GM21423 (cell line): ENCODE results near the gene B2M.
"Not testable (repeated sequence)": the region's sequence is repeated elsewhere in the genome, so short reads cannot be mapped to it uniquely, and the experiment has no call there.

ENCODE experiments used
- ATAC-seq: cut with Tn5 transposase; IDR thresholded peaks from one replicate; pipeline ENCODE4 v1.9.1; 2021; ENCODE audit warnings: mild to moderate bottlenecking, moderate library complexity; ENCODE audit not compliant: unreplicated experiment

The B2M gene

GRCh38 chr15:44697014-44697413, 14.3 kb upstream of the B2M start:
- no peak for ATAC-seq

- ATAC-seq = no peak
Measured at GRCh38 chr15:44698641-44699040, 12.7 kb upstream of the B2M start.

- not testable (repeated sequence) for ATAC-seq
Measured at GRCh38 chr15:44700676-44701075, 10.6 kb upstream of the B2M start.

- ATAC-seq = no peak
Measured at GRCh38 chr15:44705986-44706385, 5.3 kb upstream of the B2M start.

- no peak for ATAC-seq
Measured at GRCh38 chr15:44706401-44706800, 4.9 kb upstream of the B2M start.

GRCh38 chr15:44706946-44707636, 4.2 kb upstream of the B2M start:
- ATAC-seq = no peak

GRCh38 chr15:44710236-44711095, 851 bp upstream of the B2M start:
- no peak for ATAC-seq

- peak; percentile 10 for ATAC-seq
Measured at GRCh38 chr15:44711743-44712345, 527 bp downstream of the B2M start.

- ATAC-seq = no peak
Measured at GRCh38 chr15:44712346-44713005, 1.2 kb downstream of the B2M start.

GRCh38 chr15:44713006-44713966, 2.0 kb downstream of the B2M start:
- no peak for ATAC-seq

- no peak for ATAC-seq
Measured at GRCh38 chr15:44715142-44715796, 4.0 kb downstream of the B2M start.

GRCh38 chr15:44715797-44716334, 4.5 kb downstream of the B2M start:
- ATAC-seq = no peak

- no peak for ATAC-seq
Measured at GRCh38 chr15:44716983-44717602, 5.8 kb downstream of the B2M start.

- no peak for ATAC-seq
Measured at GRCh38 chr15:44718180-44718926, 7.0 kb downstream of the B2M start.

- no peak for ATAC-seq
Measured at GRCh38 chr15:44718927-44719292, 7.6 kb downstream of the B2M start.

GRCh38 chr15:44719293-44719999, 8.1 kb downstream of the B2M start:
- peak; percentile 48 for ATAC-seq

GRCh38 chr15:44720000-44720435, 8.7 kb downstream of the B2M start:
- ATAC-seq = not testable (repeated sequence)
